Measurements from ENCODE around the gene PCSK2.

Gene PCSK2

DNA sequence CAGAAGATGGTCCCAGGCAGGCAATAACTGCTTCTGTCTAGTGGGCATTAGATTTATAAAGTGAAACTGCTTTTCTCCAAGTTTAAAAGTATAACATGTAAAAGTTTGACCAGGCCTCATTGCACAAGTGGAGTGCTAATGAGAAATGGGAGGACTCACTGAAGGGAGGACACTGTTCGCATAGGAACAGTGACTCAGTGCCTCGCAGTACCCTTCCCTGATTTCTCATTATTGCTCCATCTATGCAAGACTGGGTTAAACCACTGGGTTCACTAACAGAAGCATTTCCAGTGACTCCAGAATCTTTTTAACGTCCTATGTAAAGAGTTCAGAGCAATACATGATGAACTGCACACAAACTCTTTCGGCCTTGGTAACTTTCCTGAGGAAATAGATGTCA is 79.6 kb downstream of the PCSK2 start:
- TF ChIP-seq, protein P1, sequence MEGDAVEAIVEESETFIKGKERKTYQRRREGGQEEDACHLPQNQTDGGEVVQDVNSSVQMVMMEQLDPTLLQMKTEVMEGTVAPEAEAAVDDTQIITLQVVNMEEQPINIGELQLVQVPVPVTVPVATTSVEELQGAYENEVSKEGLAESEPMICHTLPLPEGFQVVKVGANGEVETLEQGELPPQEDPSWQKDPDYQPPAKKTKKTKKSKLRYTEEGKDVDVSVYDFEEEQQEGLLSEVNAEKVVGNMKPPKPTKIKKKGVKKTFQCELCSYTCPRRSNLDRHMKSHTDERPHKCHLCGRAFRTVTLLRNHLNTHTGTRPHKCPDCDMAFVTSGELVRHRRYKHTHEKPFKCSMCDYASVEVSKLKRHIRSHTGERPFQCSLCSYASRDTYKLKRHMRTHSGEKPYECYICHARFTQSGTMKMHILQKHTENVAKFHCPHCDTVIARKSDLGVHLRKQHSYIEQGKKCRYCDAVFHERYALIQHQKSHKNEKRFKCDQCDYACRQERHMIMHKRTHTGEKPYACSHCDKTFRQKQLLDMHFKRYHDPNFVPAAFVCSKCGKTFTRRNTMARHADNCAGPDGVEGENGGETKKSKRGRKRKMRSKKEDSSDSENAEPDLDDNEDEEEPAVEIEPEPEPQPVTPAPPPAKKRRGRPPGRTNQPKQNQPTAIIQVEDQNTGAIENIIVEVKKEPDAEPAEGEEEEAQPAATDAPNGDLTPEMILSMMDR (IDR thresholded peaks at IDR 0.05; ENCODE audit: borderline replicate concordance, insufficient read depth, low read depth, low read length), result no peak
- no peak overlapping the region for H3K4me3 ChIP-seq (ENCODE audit: low read depth, low read length)

DNA sequence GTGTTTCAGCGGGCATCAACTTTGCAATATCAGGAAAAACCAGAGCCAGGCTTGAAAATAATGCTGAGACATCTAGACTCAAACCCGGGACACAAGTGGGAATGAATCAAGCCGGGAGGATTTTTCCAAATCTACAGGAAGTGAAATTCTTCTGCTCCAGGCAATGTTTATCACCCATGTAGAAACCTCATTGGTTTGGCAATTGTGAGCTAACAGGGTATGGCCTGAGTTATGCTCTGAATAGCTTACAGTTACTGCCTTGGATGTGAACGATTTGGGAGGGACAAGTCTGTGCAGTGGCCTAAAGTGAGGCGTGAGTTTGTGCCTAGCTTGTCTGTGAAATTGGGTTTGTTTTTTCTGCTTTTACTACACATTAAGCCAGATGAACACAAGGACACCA is 87.4 kb downstream of the PCSK2 start:
- no peak overlapping the region for H3K4me3 ChIP-seq (ENCODE audit: low read depth, low read length)
- TF ChIP-seq, protein P1 (IDR thresholded peaks at IDR 0.05; ENCODE audit: borderline replicate concordance, insufficient read depth, low read depth, low read length), result no peak

DNA sequence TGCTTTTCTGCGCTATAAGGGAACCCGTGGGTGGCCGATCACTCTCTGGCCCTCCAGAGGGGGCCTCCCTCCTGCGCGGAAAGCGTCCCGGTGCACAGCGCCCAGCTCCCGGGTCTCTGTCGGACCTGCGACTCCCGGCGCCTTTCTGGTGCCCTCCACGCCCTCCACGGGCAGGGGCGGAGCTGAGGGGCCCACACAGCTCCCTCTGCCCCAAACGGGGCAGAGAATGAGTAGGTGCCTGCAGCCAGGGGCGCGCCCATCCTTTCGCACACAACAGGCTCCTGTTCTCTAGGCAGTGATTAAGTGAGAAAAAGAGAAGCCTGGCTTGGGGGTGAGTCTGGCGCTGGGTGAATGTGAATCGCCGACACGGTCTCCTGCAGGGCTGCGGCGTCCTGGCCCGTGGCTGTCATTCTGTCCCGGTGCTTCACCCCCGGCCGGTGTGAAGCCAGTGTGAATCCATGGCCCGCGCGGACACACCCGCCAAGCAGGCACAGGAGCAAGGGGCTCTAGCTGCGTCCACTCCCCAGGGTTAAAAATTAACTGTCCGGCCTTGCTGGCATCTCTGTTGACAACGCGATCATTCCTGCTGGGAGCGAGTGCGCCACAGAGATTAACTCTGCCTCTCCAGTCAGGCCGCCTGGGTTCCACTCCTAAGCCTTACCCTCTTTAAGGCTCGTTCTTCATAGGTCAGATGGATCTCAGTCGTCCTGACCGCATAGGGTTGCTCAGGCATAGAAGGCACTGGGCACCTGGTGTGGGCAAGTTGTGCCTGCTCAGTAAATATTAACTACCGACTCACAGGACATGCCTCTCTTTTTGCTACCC is 88.8 kb downstream of the PCSK2 start:
- TF ChIP-seq, protein P1 (IDR thresholded peaks at IDR 0.05; ENCODE audit: borderline replicate concordance, insufficient read depth, low read depth, low read length), result no peak
- H3K4me3 ChIP-seq (ENCODE audit: low read depth, low read length), result no peak overlapping the region

DNA sequence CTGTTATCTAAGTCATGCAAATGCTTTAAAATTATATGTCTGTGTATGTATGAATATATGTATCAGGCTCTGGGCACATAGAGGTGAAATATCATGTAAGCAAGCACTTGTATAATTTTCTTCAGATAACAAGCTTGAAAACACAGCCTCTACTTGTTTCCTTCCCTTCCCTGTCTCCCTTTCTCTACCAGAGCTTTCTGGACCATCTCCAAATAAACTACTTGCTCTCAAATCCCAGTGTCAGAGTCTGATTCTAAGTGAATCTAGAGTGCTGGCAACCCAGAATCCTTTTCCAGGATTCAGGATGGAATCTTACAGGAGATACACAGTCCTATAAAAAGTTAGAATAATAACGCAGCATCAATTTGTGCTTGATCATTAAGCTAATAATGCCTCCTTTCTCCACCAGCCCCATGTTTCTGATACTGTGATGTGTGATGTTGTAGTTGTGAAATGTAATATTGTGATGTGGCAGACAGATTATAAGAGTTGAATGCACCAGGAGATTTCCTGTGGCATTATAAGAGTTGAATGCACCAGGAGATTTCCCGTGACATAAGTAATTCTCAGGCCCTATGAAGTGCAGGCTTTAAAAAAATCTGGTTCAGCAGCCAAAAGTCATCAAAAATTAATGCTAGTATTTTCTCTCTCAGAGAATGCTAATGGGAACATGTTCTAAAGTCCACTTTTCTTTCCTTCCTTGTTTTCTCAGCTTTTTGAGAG is 89.6 kb downstream of the PCSK2 start:
- TF ChIP-seq, protein P1 (IDR thresholded peaks at IDR 0.05; ENCODE audit: borderline replicate concordance, insufficient read depth, low read depth, low read length), result no peak
- H3K4me3 ChIP-seq (ENCODE audit: low read depth, low read length), result no peak overlapping the region

DNA sequence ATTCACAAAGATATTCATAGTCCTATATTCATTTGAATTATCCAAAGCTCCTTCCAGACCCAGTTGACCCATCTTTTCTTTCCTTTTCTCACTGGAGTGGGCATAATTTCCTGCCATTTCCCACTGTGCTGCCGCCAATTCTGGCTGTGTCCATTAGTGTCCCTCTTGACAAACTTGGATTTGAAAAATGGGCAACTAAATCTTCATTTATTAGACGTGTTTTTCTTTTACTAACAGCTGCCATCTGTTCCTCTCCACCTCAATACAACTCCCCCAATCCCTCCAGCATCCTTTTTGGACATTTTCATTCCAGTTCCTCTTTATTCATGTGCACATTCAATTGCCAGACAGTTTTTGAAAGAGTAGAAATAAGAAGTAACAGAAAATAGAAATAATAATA is 90.5 kb downstream of the PCSK2 start:
- TF ChIP-seq, protein P1 (IDR thresholded peaks at IDR 0.05; ENCODE audit: borderline replicate concordance, insufficient read depth, low read depth, low read length), result no peak
- no peak overlapping the region for H3K4me3 ChIP-seq (ENCODE audit: low read depth, low read length)

DNA sequence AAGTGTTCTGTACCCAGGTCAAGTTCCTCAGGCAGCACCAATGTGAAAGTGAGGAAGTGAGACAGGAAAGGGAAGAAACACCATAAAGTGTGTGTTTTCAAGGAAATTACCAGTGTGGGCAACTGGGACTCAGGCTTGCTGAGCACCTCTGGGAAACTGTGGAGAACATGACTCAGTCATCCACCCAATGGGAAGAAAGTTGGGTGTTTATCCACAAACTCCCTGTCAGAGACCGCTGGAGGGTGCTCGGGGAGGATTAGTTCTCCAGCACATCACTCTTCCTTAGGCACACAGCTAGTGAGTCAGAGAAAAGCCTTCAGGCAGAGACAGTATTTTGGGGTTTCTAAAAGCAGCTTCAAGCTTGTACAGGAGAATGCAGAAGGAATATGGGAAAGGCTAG is 93.6 kb downstream of the PCSK2 start:
- no peak overlapping the region for H3K4me3 ChIP-seq (ENCODE audit: low read depth, low read length)
- TF ChIP-seq, protein P1 (IDR thresholded peaks at IDR 0.05; ENCODE audit: borderline replicate concordance, insufficient read depth, low read depth, low read length), result no peak

DNA sequence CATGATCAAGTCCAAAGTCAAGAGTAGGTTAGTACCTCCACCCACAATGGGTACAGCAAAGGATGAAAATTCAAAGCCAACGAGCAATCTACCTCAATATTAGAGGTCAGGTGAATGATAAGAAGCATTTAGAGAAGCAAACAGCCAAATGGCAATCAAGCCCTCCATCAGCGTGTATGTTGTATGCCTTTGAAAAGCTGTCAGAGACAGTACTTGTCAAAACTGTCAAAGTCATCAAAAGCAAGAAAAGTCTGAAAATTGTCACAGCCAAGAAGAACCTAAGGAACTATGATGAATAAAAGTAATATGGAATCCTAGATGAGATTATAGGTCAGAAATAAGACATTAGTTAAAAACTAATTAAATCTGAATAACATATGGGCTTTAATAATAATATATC is 99.3 kb downstream of the PCSK2 start:
- no peak overlapping the region for H3K4me3 ChIP-seq (ENCODE audit: low read depth, low read length)
- TF ChIP-seq, protein P1 (IDR thresholded peaks at IDR 0.05; ENCODE audit: borderline replicate concordance, insufficient read depth, low read depth, low read length), result no peak
